DND-41 (cell line): Measurements from ENCODE around the gene SAP25.

Source experiments
- ATAC-seq: fragments of 200-7000 bp; cut with Tn5 transposase; 3 replicates; pipeline ENCODE4 v1.9.1; 2021; ENCODE audit warnings: low read depth; ENCODE audit not compliant: insufficient read depth
- DNase-seq: peaks from one replicate; pipeline ENCODE4 v3.0.0-alpha.2; 2020
- H2AFZ ChIP-seq: 2 replicates; pipeline ENCODE4 v1.6.0; 2012; ENCODE audit warnings: low read depth, low read length
- H3K27ac ChIP-seq: 2 replicates; pipeline ENCODE4 v1.5.1; 2012; ENCODE audit warnings: low read length, inconsistent platforms
- H3K27me3 ChIP-seq: fragments of 200-600 bp; sonication (generic); 2 replicates; pipeline ENCODE4 v1.6.0; 2012; ENCODE audit warnings: low read length, mild to moderate bottlenecking, inconsistent platforms; ENCODE audit not compliant: insufficient read depth, poor library complexity
- H3K36me3 ChIP-seq: 2 replicates; pipeline ENCODE4 v1.5.1; 2012; ENCODE audit warnings: low read length, inconsistent platforms; ENCODE audit not compliant: insufficient read depth
- H3K4me1 ChIP-seq: 2 replicates; pipeline ENCODE4 v1.5.1; 2012; ENCODE audit warnings: mild to moderate bottlenecking, low read length; ENCODE audit not compliant: insufficient read depth
- H3K4me2 ChIP-seq: 2 replicates; pipeline ENCODE4 v1.6.0; 2012; ENCODE audit warnings: mild to moderate bottlenecking, moderate library complexity, low read length, inconsistent platforms; ENCODE audit not compliant: insufficient read depth
- H3K4me3 ChIP-seq, 2 experiments: fragments of 200-600 bp in 1 of 2; shearing (Covaris generic) in 1 of 2; 2 replicates each; pipeline ENCODE4 v1.5.1; 2012 to 2016; ENCODE audit warnings: inconsistent platforms in 2 of 2, low read length in 2 of 2, mild to moderate bottlenecking in 2 of 2, low read depth in 1 of 2, moderate library complexity in 1 of 2
- H3K79me2 ChIP-seq: 2 replicates; pipeline ENCODE4 v1.6.0; 2012; ENCODE audit warnings: low read length, inconsistent platforms; ENCODE audit not compliant: insufficient read depth
- H3K9ac ChIP-seq: 2 replicates; pipeline ENCODE4 v1.6.0; 2012; ENCODE audit warnings: low read depth, mild to moderate bottlenecking, inconsistent platforms, low read length, moderate library complexity
- H3K9me3 ChIP-seq: 2 replicates; pipeline ENCODE4 v1.5.1; 2012; ENCODE audit warnings: low read length, moderate library complexity, mild to moderate bottlenecking, inconsistent platforms; ENCODE audit not compliant: insufficient read depth, severe bottlenecking
- H4K20me1 ChIP-seq: 2 replicates; pipeline ENCODE4 v1.6.0; 2012; ENCODE audit warnings: low read length; ENCODE audit not compliant: insufficient read depth
- EZH2 ChIP-seq: IDR thresholded peaks from 3 replicates; pipeline ENCODE4 v1.6.1; 2012; ENCODE audit warnings: borderline replicate concordance, low read depth, mild to moderate bottlenecking, moderate library complexity, low read length, inconsistent platforms; ENCODE audit not compliant: severe bottlenecking
- TF ChIP-seq, protein P1 (sequence below): IDR thresholded peaks from 2 replicates; pipeline ENCODE4 v1.5.1; 2012; ENCODE audit warnings: borderline replicate concordance, low read length, moderate library complexity, mild to moderate bottlenecking; ENCODE audit not compliant: poor library complexity, severe bottlenecking; ENCODE audit errors: extremely low read depth

The SAP25 gene

DNA sequence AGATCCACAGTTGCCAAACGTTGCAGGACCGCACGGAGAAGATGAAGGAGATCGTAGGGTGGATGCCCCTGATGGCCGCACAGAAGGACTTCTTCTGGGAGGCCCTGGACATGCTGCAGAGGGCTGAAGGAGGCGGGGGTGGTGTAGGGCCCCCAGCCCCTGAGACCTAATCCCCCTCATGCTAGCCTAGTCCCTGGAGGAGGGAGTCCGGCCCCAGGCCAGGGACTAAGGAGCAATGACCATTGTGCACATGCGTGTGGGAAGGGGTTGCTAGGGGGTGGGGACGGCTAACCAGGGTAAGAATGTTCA lies 27.0 kb upstream of the SAP25 start:
- Histone ChIP-seq H3K27ac (no peak overlapping the region), H3K36me3 (no peaks in the 10 kb centered on the region), H3K9ac (no peak overlapping the region), H3K4me3 (no peak overlapping the region), H4K20me1 (no peaks in the 10 kb centered on the region), H3K79me2 (no peaks in the 10 kb centered on the region), H2AFZ (no peak overlapping the region), H3K4me1 (peaks cover 30% of the 10 kb centered on the region), H3K4me2 (no peak overlapping the region), H3K9me3 (no peaks in the 10 kb centered on the region), H3K27me3 (no peaks in the 10 kb centered on the region)
- TF ChIP-seq, protein P1, sequence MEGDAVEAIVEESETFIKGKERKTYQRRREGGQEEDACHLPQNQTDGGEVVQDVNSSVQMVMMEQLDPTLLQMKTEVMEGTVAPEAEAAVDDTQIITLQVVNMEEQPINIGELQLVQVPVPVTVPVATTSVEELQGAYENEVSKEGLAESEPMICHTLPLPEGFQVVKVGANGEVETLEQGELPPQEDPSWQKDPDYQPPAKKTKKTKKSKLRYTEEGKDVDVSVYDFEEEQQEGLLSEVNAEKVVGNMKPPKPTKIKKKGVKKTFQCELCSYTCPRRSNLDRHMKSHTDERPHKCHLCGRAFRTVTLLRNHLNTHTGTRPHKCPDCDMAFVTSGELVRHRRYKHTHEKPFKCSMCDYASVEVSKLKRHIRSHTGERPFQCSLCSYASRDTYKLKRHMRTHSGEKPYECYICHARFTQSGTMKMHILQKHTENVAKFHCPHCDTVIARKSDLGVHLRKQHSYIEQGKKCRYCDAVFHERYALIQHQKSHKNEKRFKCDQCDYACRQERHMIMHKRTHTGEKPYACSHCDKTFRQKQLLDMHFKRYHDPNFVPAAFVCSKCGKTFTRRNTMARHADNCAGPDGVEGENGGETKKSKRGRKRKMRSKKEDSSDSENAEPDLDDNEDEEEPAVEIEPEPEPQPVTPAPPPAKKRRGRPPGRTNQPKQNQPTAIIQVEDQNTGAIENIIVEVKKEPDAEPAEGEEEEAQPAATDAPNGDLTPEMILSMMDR, result no peak
- TF ChIP-seq EZH2, result no peak
- DNase-seq (no peak), ATAC-seq (no peak)

DNA sequence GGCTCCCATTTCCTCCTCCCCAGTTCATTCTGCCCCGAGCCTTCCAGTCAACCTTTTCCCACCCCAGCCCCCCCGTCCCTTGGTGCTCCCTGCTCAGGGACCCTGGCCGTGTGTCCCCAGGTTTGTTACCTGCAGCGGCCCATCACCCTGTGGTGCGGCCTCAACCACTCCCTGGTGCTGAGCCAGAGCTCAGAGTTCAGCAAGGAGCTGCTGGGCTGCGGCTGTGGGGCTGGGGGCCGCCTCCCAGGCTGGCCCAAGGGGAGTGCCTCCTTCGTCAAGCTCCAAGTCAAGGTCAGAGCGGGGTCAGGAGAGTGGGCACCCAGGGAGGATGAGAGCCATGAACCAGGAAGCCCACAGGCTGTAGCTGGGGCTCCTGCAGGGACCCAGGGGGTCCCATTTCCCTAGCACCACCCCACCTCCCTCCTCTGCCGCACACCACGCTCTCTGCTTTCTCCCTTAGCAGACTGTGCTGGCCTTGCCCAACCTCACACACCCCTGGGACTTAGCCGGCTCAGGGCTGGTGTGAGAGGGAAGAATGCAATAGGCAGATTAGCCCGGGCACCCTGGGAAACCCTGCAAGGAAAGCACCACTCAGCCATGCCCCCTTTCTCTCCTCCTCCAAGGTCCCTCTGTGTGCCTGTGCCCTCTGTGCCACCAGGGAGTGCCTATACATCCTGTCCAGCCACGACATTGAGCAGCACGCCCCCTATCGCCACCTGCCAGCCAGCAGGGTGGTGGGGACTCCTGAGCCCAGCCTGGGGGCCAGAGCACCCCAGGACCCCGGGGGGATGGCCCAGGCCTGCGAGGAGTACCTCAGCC lies 26.4 kb upstream of the SAP25 start:
- no peak overlapping the region for H3K27ac ChIP-seq
- no peaks in the 10 kb centered on the region for H4K20me1 ChIP-seq
- ATAC-seq (no peak), DNase-seq (no peak)
- no peaks in the 10 kb centered on the region for H3K79me2 ChIP-seq
- no peaks in the 10 kb centered on the region for H3K27me3 ChIP-seq
- H3K4me1 ChIP-seq, result peaks cover 27% of the 10 kb centered on the region
- H2AFZ ChIP-seq, result no peak overlapping the region
- H3K9me3 ChIP-seq, result no peaks in the 10 kb centered on the region
- H3K4me3 ChIP-seq, result no peak overlapping the region
- TF ChIP-seq, protein P1, result no peak
- no peak for TF ChIP-seq EZH2
- no peak overlapping the region for H3K9ac ChIP-seq
- H3K36me3 ChIP-seq, result no peaks in the 10 kb centered on the region
- no peak overlapping the region for H3K4me2 ChIP-seq

DNA sequence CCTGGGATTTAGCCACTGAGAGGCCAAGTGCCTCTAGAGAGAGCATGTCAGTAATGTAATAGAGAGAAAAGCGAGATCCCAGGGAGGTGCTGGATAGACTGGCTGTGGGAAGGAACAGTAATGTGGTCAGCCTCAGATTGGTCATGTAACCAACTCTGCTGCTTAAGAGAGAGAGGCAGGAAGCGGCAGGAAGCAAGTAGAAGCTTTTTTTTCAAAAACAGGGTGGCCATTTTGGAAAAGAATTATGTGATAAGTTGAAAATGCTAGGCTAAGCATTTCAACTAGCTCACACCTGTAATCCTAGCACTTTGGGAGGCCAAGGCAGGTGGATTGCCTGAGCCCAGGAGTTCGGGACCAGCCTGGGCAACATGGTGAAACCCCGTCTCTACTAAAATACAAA lies 24.7 kb upstream of the SAP25 start:
- H3K9me3 ChIP-seq, result no peaks in the 10 kb centered on the region
- no peak overlapping the region for H3K4me3 ChIP-seq
- H3K27ac ChIP-seq, result no peak overlapping the region
- H4K20me1 ChIP-seq, result no peaks in the 10 kb centered on the region
- H3K9ac ChIP-seq, result no peak overlapping the region
- H3K27me3 ChIP-seq, result no peaks in the 10 kb centered on the region
- H3K79me2 ChIP-seq, result no peaks in the 10 kb centered on the region
- no peak overlapping the region for H3K4me2 ChIP-seq
- TF ChIP-seq, protein P1, result no peak
- TF ChIP-seq EZH2, result no peak
- DNase-seq (no peak), ATAC-seq (peak; percentile 56; the same call in 2 of the 3 replicates)
- peaks cover 12% of the 10 kb centered on the region for H3K4me1 ChIP-seq
- no peaks in the 10 kb centered on the region for H3K36me3 ChIP-seq
- no peak overlapping the region; the same call in 1 of the 2 replicates for H2AFZ ChIP-seq

DNA sequence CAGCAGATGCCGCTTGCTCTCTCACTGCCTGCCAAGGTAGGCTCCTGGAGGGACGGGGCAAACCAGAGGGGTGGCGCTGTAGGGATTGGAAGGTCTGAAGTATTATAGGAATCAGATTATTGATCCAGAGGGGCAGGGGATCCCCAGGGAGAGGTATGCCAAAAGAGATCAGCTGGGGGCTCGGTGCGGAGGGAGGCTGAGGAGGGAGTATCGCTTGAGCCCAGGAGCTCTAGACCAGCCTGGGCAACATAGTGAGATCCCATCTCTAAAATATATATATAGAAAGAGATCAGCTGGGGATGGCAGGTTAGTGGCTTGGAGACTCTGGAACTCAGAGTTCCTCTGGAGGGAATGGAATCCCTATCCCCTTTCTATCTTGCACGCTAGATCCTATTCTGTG lies 21.5 kb upstream of the SAP25 start:
- Histone ChIP-seq H3K4me3 (no peak overlapping the region), H3K4me1 (0 out of 2 replicates have a peak, but pooled peaks cover 3% of the 10 kb centered on the region), H4K20me1 (no peaks in the 10 kb centered on the region), H3K9ac (no peak overlapping the region), H2AFZ (no peak overlapping the region), H3K79me2 (no peaks in the 10 kb centered on the region), H3K27me3 (no peaks in the 10 kb centered on the region), H3K27ac (no peak overlapping the region), H3K4me2 (no peak overlapping the region), H3K9me3 (no peaks in the 10 kb centered on the region), H3K36me3 (no peaks in the 10 kb centered on the region)
- DNase-seq, result no peak
- TF ChIP-seq, protein P1, result no peak
- no peak for TF ChIP-seq EZH2
- ATAC-seq, result no peak
